Astrocyte (in vitro differentiated cells and primary cell): ENCODE measurements around the gene MCHR1.

Experiments used
- EZH2 ChIP-seq: IDR thresholded peaks from 2 replicates; pipeline ENCODE4 v1.6.1; 2012; ENCODE audit warnings: mild to moderate bottlenecking, low read length, inconsistent platforms; ENCODE audit not compliant: insufficient read depth
- TF ChIP-seq, protein P1 (sequence below): IDR thresholded peaks from 2 replicates; pipeline ENCODE4 v1.5.1; 2011; ENCODE audit warnings: low read depth, mild to moderate bottlenecking, inconsistent platforms, low read length, moderate library complexity; ENCODE audit not compliant: insufficient read depth

DNA sequence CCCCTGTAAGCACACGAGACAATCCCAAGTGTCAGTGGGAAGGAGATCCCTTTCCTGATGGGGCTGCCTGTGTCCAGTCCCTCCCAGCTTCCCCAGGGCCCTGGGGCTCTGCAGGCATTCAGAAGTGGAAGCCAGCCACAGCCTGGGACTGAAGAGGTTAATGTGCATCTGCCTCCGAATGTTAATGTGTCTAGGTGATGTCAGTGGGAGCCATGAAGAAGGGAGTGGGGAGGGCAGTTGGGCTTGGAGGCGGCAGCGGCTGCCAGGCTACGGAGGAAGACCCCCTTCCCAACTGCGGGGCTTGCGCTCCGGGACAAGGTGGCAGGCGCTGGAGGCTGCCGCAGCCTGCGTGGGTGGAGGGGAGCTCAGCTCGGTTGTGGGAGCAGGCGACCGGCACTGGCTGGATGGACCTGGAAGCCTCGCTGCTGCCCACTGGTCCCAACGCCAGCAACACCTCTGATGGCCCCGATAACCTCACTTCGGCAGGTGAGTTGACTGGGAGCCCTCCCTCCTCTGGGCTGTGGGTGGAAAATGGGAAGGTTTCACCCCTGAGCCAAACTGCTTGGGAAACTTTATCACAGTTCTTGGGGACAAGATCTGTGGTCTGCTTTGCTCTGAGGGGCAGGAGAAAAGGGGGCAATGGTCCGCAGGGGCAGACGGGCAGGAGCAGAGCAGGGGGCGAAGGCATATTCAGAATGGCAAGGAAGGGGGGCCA is at the start of gene MCHR1:
- TF ChIP-seq, protein P1, sequence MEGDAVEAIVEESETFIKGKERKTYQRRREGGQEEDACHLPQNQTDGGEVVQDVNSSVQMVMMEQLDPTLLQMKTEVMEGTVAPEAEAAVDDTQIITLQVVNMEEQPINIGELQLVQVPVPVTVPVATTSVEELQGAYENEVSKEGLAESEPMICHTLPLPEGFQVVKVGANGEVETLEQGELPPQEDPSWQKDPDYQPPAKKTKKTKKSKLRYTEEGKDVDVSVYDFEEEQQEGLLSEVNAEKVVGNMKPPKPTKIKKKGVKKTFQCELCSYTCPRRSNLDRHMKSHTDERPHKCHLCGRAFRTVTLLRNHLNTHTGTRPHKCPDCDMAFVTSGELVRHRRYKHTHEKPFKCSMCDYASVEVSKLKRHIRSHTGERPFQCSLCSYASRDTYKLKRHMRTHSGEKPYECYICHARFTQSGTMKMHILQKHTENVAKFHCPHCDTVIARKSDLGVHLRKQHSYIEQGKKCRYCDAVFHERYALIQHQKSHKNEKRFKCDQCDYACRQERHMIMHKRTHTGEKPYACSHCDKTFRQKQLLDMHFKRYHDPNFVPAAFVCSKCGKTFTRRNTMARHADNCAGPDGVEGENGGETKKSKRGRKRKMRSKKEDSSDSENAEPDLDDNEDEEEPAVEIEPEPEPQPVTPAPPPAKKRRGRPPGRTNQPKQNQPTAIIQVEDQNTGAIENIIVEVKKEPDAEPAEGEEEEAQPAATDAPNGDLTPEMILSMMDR = no peak
- no peak for TF ChIP-seq EZH2
